ENCODE measurements around the gene LY86. TPM values are rescaled to one million over a fixed set of nuclear protein-coding genes. Genes with fewer than 3 reads are reported as not detected.

Gene LY86
- total and polyA plus RNA-seq, 9 of the 15 experiments (the other 6 are each of a cell fraction or from before 2014, with no cell fraction given) = 0.08 to 0.20 TPM; not detected in 7

DNA sequence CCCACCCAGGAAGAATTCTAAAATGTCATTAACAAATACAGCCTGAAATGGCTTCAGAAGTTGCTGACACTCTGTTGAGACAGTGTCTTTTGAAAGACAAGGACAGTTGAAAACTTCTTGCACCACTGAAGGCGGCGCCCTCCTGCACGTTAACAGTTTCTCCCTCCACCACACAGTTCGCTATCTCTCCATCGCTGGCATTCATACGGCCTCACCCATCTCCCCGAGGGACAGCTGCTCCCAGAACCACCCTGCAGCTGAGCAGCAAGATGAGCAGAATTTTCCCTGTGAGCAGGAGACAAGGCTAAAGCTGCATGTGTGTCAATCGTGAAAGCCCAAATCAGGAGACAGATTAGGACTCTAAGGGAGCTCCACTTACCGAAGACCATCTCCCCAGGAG is 113.3 kb downstream of the LY86 start (continued):
- TF ChIP-seq MYC (IDR thresholded peaks at IDR 0.05; ENCODE audit: low read depth, low read length) (0 out of 2 replicates have a peak, but pooled peaks have one; percentile 31), MYC (CRISPR knock-in tag; IDR thresholded peaks at IDR 0.05; ENCODE audit: borderline replicate concordance, low read depth) (no peak), MAZ (CRISPR knock-in tag; conservative IDR thresholded peaks at IDR 0.05 in 1 of 2, IDR thresholded peaks at IDR 0.05 in 1 of 2) (0 out of 4 replicates have a peak, but pooled peaks of 1 of the 2 experiments have one; percentile 34), RCOR1 (IDR thresholded peaks at IDR 0.05; ENCODE audit: borderline replicate concordance in 1 of 2, low read depth in 2 of 2, low read length in 2 of 2) (peak in 1 of 2 experiments; percentile 88; a peak in 2 of 4 replicates)

DNA sequence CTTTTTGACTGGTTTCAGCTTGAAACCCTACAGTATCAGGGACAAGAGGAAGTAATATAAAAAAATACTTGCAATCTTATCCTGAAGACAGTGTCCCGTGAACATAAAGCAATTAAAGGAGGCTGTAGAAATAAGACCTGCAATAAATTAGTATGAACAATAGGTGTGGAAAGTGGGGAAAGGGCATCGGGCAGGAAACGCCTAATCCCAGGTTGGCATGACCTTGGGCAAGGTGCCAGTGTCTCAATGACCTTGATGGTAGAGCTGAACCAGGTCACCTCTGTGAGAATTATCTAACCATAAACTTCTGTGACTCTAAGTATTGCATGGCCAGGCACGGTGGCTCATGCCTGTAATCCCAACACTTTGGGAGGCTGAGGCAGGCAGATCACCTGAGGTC is 115.2 kb downstream of the LY86 start:
- in situ Hi-C loops (cut with MboI) (no loop called here), intact Hi-C loops (cut with micrococcal nuclease) (no loop called here)
- no peaks in the 10 kb centered on the region for H3K79me2 ChIP-seq (ENCODE audit: control insufficient read depth, insufficient read depth, low read length)
- no peaks in the 10 kb centered on the region for H3K9me1 ChIP-seq (ENCODE audit: control insufficient read depth, insufficient read depth, low read length)
- BruUV-seq (replicated peaks) = no TSS peak
- no peak overlapping the region for H3K4me3 ChIP-seq
- 60% methylated on average over 4 of the region's 4 CpGs for WGBS (ENCODE audit: insufficient coverage, low coverage, missing lambda C conversion rate)
- H3K36me3 ChIP-seq (ENCODE audit: control insufficient read depth, insufficient read depth, low read length) = no peaks in the 10 kb centered on the region; the same call in 2 of the 3 replicates
- peak overlapping the region; percentile 2; the same call in 1 of the 2 replicates for H2AFZ ChIP-seq (ENCODE audit: low read depth, low read length)
- H3K27ac ChIP-seq (ENCODE audit: extremely low read depth, low read depth, low read length) = no peak overlapping the region
- FAIRE-seq = no peak
- H3K9me3 ChIP-seq (replicated peaks; ENCODE audit: control insufficient read depth, insufficient read depth, low read depth, low read length) = no peaks in the 10 kb centered on the region
- CTCF ChIA-PET (ENCODE audit: low intra/inter-chr PET ratio) = no interaction called here
- ATAC-seq = no peak
- POLR2A ChIA-PET = interaction anchor here (0.6 to 2.5 kb wide), 4 partner anchors 10 to 403 kb away, joined by 3 to 13 read pairs (median 4); no protein-coding TSS in a partner anchor
- H3K4me1 ChIP-seq (replicated peaks in 1 of 2; ENCODE audit: control insufficient read depth in 2 of 2, insufficient read depth in 2 of 2, low read length in 2 of 2) = peaks cover 41 to 61% of the 10 kb centered on the region in 2 experiments; a peak in 4 of 5 replicates
- TF ChIP-seq TAF9B (IDR thresholded peaks at IDR 0.05; ENCODE audit: partially characterized antibody) (no peak), ESRRA (IDR thresholded peaks at IDR 0.05; ENCODE audit: borderline replicate concordance, low read depth) (peak; percentile 65; the same call in 1 of the 2 replicates), NFIC (IDR thresholded peaks at IDR 0.05) (peak; percentile 39)
- DNase-seq (ENCODE audit: extremely low read depth in 1 of 4, low spot score in 3 of 4) = no peak
- no peak overlapping the region; the same call in 1 of the 2 replicates for H3K4me2 ChIP-seq (ENCODE audit: insufficient read depth, low read length)
- H3K9ac ChIP-seq (ENCODE audit: insufficient read depth in 1 of 2, low read depth in 2 of 2, low read length in 2 of 2) = no peak overlapping the region
- no peaks in the 10 kb centered on the region for H4K20me1 ChIP-seq (replicated peaks; ENCODE audit: control insufficient read depth, insufficient read depth, low read length)
- H3K27me3 ChIP-seq (ENCODE audit: control insufficient read depth in 2 of 2, insufficient read depth in 2 of 2, low read length in 2 of 2) = no peaks in the 10 kb centered on the region
